WI38 (cell line): ENCODE data around the gene OVCA2.

Experiments used
- H3K4me3 ChIP-seq: 2 replicates; pipeline ENCODE4 v1.5.1; 2011; ENCODE audit warnings: low read depth, mild to moderate bottlenecking, control low read depth, low read length
- TF ChIP-seq, protein P1 (sequence below): IDR thresholded peaks from 2 replicates; pipeline ENCODE4 v1.5.1; 2012; ENCODE audit warnings: low read depth, mild to moderate bottlenecking, control low read depth, low read length

The OVCA2 gene

DNA sequence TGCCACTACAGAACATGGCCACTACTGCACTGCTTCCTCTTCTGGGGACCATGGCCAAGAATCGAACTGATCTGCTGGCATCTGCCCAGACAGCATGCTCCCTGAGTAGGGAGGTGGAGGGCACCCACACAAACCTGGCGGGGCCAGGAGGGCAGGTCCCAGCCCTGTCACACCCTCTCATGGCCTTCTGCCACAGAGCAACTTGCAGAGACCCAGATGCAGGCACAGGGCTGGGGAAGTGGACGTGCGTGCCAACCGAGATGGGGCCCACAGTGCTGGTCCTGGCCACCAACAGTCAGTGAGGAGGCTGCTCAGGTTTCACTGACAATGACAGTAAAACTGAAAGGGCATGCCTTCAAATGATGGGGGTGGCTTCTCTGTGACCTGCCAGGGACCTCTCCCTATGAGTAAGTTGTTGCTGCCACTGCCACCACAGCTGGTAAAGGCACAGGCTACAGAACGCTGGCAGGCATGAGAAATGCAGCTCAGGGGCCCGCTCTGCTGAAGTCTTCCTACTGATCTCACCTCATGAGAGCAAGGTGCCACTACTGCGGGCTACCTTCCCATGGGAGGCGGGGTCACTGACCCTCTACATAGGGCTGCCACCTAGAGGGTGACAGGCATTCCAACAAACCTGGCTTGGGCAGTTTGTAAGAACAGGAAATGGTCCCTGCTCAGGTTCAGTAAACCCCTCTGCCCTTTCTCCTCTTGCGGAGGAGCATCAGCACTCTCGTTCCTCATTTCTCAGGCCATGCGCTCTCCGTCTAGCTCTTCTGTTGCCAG, 28.6 kb downstream of the OVCA2 start:
- H3K4me3 ChIP-seq, result no peak overlapping the region
- TF ChIP-seq, protein P1, sequence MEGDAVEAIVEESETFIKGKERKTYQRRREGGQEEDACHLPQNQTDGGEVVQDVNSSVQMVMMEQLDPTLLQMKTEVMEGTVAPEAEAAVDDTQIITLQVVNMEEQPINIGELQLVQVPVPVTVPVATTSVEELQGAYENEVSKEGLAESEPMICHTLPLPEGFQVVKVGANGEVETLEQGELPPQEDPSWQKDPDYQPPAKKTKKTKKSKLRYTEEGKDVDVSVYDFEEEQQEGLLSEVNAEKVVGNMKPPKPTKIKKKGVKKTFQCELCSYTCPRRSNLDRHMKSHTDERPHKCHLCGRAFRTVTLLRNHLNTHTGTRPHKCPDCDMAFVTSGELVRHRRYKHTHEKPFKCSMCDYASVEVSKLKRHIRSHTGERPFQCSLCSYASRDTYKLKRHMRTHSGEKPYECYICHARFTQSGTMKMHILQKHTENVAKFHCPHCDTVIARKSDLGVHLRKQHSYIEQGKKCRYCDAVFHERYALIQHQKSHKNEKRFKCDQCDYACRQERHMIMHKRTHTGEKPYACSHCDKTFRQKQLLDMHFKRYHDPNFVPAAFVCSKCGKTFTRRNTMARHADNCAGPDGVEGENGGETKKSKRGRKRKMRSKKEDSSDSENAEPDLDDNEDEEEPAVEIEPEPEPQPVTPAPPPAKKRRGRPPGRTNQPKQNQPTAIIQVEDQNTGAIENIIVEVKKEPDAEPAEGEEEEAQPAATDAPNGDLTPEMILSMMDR, result no peak

DNA sequence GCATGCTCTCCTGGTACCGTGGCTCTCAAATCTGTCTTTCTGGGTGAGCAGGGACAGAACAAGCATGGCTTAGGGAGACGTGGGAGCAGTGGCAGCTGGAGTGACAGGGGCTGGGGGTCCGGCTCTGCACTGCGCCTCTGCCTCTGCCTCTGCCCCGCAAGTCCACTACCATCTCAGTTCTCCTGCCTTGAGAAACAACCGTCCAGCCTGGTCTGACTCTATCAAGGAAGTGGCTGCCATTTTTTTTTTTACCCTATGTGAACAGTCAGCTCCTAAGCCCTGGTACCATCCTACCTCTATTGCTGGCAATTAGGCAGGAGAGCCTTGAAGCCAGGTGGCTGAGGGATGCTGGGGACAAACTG, 29.2 kb downstream of the OVCA2 start:
- H3K4me3 ChIP-seq, result no peak overlapping the region
- TF ChIP-seq, protein P1, result no peak

DNA sequence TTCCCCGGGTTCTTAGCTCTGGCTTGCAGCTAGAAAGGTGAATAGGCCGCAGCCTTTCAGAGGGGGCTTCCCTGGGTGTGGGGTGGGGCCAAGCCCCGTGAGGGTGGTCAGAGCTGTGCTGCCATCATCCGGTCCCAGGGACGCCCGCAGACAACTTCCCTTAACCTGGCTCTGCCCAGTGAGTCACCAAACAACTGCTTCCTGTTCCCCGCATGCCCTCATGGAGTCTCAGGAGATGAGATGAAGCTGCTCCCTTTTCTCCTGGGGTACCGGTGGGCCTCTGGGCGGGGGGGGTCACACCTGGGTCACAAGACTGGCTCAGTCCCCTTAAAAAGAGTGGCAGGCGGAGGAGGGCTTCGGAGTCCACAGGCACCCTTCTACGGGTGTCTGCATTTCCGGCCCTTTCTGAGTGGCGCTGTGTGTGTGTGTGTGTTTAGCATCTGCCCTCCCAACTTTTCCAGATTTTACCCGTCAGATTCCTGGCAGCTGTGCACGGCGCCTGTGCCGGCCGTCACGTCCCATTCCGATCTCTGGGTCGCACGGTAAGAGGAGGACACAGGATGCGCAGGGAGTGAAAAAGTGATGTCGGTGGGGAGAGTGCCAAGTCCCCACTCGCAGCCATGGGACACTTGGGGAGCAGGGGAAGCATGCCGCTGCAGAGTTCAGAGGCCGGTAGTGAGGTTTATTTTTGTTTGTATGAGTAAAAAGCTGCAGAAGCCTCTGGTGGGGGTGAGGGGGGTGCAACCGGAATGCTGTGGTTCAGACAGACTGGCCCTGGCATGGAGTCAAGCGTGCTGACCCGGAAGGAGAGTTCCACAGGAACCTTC, 29.8 kb downstream of the OVCA2 start:
- H3K4me3 ChIP-seq, result no peak overlapping the region
- TF ChIP-seq, protein P1, result no peak

DNA sequence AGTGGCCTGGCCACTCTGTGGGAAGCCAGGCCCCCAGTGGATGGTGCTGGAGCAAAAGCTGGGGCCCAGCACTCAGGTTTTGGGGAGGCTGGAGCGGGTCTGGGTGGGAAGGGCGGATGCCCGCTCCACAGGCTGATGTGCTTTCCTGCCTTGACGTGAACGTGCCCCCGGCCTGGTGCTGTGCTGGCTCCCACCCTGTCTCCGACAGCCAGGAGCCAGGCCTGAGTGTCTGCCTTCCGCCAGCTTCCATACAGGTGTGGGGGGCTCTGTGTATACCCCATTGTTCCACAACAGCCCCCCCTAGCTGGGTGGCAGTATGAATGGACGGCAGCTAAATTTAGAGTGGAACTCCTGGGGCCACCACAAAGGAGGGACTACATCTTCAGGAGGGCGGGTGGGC, 33.1 kb downstream of the OVCA2 start:
- TF ChIP-seq, protein P1, result no peak
- H3K4me3 ChIP-seq, result no peak overlapping the region

DNA sequence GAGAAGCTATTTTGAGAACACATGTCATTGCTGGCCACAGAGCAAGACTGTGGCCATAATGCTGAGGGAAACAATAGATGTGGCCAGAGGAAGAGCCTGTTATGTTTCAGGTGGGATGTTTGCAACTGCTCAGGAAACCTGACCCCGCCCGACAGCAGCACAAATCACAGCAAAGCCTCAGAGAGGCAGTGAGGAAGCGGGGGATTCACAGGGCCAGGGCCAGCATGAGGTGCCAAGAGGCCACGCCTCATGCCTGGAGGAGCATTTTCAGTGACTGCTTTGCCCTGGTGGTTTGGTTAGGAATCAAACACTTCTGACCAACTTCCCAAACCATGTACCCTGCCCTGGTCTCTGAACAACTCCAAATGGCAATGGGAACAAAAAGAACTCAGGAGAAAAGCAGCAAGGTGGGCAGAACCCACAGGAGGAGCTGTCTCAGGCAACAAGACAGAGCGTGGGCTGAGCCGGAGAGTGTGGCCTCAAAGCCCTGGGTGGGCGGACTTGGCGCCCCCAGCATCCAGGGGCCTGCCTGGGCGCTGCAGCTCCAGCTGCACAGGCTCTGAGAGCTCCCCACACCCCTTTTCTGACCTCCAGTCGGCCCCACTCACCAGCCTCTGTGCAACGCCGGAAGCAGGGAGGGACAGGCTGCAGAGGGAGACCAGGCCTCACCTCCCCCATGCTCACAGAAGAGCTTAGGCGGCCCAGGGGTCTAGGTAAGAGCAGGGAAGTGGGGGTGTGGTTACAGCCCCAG, 33.7 kb downstream of the OVCA2 start:
- TF ChIP-seq, protein P1, result no peak
- H3K4me3 ChIP-seq, result no peak overlapping the region

DNA sequence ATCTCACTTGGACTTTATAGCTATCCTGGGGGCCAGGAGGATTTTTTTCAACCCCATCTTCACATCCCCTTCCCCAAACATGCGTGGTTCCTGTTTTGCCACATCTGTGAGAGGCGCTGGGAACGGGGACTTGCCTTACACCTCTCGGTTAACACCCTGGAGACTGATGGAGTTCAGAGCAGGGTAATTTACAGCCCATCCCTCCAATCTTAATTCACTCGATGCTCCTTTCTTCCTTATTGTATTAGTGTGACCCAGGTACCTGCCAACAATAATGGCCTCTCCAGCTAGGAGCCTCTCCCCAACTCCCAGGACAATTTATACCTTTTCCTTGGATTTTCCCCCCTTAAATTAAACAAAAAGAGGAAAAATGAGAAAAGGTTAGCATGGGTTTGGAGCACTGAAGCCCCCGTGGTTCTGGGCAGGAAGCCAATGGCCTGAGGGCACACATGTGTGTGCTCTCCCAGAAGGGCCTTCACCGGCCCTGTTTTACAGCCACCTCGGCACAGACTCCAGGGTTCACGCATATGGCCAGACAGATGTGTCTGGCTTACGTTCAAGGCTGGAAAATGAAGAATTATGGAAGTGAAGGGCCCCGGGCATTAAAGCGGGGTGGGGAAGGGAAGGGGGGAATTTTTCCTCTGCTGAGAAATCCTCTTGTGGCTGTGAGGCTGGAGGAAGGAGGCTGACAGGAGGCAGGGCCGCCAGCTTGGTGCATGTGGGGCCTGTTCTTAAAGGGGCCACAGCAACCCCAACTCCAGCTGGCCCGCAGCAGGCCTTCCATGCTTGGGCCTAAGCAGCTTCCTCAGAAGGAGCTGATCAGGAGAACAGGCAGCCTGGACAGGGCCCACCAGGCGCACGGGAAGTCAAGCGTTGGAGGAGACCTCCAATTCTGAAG, 34.5 kb downstream of the OVCA2 start:
- TF ChIP-seq, protein P1, result no peak

More for the DNA sequence above, 34.5 kb downstream of the OVCA2 start:
- no peak overlapping the region for H3K4me3 ChIP-seq
